BE2C (cell line): ENCODE measurements around the gene MAGEB1.

Source experiments
- DNase-seq: peaks from one replicate; pipeline ENCODE4 v3.0.0-alpha.2; 2020
- H3K27me3 ChIP-seq: fragments of 250-450 bp; sonication (Bioruptor Pico); 2 replicates; pipeline ENCODE4 v1.5.1; 2020; ENCODE audit warnings: mild to moderate bottlenecking
- H3K36me3 ChIP-seq: fragments of 250-450 bp; sonication (Bioruptor Pico); 2 replicates; pipeline ENCODE4 v1.5.1; 2020; ENCODE audit warnings: mild to moderate bottlenecking
- H3K4me1 ChIP-seq: fragments of 250-450 bp; sonication (Bioruptor Pico); 2 replicates; pipeline ENCODE4 v1.5.1; 2020
- H3K4me3 ChIP-seq: 2 replicates; pipeline ENCODE4 v1.5.1; 2011; ENCODE audit warnings: low read depth, low read length
- H3K9me3 ChIP-seq: fragments of 250-450 bp; sonication (Bioruptor Pico); 2 replicates; pipeline ENCODE4 v1.5.1; 2020
- TF ChIP-seq, protein P1 (sequence below): IDR thresholded peaks from 2 replicates; pipeline ENCODE4 v1.5.1; 2012; ENCODE audit warnings: mild to moderate bottlenecking, low read depth, low read length

Gene MAGEB1

DNA sequence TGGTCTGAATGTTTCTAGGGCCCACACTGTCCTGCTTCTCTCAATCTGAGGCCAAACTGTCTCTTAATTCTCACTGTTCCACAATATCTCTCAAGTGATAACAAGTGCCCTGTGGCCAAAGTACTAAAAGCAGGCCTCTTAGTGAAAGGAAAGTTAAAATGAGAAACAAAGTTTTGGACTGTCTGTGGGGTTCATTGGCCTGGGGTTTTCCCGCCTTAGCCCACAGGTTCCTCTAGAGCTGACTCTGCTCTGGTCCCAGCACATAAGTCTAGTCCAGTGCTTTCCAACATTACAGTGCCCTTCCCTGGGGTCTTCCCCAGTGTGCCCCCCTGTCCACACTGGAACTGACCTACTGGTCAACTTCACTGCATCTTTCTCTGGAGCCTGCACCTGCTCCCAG is 6.3 kb downstream of the MAGEB1 start:
- no peak for DNase-seq
- TF ChIP-seq, protein P1, sequence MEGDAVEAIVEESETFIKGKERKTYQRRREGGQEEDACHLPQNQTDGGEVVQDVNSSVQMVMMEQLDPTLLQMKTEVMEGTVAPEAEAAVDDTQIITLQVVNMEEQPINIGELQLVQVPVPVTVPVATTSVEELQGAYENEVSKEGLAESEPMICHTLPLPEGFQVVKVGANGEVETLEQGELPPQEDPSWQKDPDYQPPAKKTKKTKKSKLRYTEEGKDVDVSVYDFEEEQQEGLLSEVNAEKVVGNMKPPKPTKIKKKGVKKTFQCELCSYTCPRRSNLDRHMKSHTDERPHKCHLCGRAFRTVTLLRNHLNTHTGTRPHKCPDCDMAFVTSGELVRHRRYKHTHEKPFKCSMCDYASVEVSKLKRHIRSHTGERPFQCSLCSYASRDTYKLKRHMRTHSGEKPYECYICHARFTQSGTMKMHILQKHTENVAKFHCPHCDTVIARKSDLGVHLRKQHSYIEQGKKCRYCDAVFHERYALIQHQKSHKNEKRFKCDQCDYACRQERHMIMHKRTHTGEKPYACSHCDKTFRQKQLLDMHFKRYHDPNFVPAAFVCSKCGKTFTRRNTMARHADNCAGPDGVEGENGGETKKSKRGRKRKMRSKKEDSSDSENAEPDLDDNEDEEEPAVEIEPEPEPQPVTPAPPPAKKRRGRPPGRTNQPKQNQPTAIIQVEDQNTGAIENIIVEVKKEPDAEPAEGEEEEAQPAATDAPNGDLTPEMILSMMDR = no peak
- no peaks in the 10 kb centered on the region for H3K4me1 ChIP-seq

DNA sequence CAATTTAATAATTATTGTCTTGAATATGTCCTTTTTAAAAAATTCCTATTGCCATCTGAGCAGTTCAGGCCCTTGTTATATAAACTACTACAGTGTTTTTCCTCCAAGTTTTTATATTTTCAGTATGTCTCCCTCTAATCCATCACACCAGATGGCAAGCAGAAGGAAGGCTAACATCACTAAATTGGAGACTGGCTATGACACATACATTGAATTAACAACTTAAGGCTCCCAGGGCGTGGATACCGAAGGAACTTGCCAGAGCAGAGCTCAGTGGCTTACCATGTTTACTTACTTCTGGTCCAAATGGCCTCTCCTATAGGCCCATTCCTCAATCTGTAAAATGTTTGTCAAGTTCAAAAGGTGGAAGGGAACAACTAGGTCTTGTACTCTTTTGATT is 13.0 kb downstream of the MAGEB1 start:
- H3K4me3 ChIP-seq = no peak overlapping the region
- no peaks in the 10 kb centered on the region for H3K36me3 ChIP-seq
- no peak for DNase-seq
- TF ChIP-seq, protein P1 = no peak
- H3K9me3 ChIP-seq = no peaks in the 10 kb centered on the region
- H3K27me3 ChIP-seq = no peaks in the 10 kb centered on the region
- no peaks in the 10 kb centered on the region for H3K4me1 ChIP-seq

More for the DNA sequence above, 6.3 kb downstream of the MAGEB1 start:
- H3K36me3 ChIP-seq = no peaks in the 10 kb centered on the region
- H3K9me3 ChIP-seq = no peaks in the 10 kb centered on the region
- H3K4me3 ChIP-seq = no peak overlapping the region
- H3K27me3 ChIP-seq = no peaks in the 10 kb centered on the region

DNA sequence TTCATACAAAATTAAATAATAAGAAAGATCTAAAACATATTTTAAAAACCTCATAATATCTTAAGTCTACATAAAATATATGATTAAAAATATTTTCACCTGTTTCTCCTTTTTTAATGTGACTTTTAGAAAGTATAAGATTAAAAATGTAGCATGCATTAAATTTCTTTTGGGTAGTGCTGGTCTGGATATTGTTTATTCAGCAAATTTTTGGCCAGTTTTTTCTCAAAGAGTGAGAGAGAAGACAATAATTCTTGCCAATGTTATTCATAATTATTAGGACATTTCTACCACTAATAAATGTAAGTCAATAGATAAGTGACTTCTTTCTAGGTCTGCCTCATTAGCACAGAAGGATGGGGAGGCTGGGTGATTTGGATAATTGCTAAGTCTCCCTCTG is 14.1 kb downstream of the MAGEB1 start:
- H3K9me3 ChIP-seq = no peaks in the 10 kb centered on the region
- TF ChIP-seq, protein P1 = no peak
- no peaks in the 10 kb centered on the region for H3K4me1 ChIP-seq
- no peaks in the 10 kb centered on the region for H3K27me3 ChIP-seq
- DNase-seq = no peak
- no peak overlapping the region for H3K4me3 ChIP-seq
- H3K36me3 ChIP-seq = no peaks in the 10 kb centered on the region

DNA sequence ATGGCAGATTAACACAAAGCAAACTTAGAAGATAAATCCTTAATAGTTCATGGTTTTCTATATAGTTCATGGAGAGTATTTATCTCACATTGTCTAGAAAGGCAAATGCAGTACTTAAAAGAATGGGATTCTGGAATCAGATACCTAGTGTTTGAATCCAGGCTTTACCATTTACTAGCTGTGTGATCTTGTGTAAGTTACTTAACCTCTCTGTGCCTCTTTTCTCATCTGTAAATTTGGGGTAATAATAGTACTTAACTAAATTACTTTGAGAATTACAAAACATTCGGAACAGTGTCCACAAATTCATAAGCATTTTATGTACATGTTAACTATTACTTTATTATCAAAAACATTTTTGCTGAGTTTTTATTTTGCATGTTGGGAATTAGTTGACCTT is 15.8 kb downstream of the MAGEB1 start:
- Histone ChIP-seq H3K27me3 (no peaks in the 10 kb centered on the region), H3K4me3 (no peak overlapping the region), H3K9me3 (no peaks in the 10 kb centered on the region), H3K36me3 (no peaks in the 10 kb centered on the region), H3K4me1 (no peaks in the 10 kb centered on the region)
- no peak for DNase-seq
- TF ChIP-seq, protein P1 = no peak

DNA sequence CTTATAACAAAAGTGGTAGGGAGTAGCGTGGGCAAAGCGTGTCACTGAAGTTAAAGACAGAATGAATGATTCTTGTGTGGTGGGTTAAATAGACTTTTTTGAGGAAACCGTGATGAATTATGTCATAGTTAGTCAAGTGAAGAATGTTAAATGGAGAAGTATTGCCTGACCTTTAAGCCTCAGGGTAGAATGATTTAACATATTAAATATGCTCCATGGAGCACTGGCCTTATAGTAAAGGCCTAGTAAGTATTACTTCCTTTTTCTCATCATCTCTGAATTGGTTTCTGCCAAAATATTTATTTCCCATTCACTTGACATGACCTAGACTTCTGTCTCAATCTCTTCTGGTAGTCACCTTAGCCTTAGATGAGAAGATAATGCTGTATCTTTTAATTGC is 23.7 kb downstream of the MAGEB1 start:
- no peaks in the 10 kb centered on the region for H3K4me1 ChIP-seq
- H3K27me3 ChIP-seq = no peaks in the 10 kb centered on the region
- no peaks in the 10 kb centered on the region for H3K9me3 ChIP-seq
- H3K4me3 ChIP-seq = no peak overlapping the region
- DNase-seq = no peak
- TF ChIP-seq, protein P1 = no peak
- no peaks in the 10 kb centered on the region for H3K36me3 ChIP-seq

DNA sequence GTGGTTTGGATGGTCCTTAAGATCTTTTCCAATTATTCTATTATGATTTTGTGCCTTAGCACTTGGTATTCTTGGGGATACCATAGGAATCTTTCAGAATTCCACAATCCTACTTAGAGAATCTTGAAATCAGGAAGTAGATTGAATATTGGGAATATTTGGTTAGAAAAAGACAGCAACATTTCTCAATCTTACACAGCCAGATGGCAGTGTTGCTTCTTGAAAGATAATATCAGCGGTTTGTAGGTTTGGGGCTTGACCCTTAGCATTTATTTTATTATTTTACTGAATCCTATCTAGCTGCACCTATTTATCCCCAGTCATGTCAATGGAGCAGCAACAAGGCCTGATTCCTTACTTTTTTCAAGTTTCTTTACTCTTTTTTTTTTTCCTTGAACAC is 28.6 kb downstream of the MAGEB1 start:
- Histone ChIP-seq H3K4me1 (no peaks in the 10 kb centered on the region), H3K27me3 (no peaks in the 10 kb centered on the region), H3K9me3 (no peaks in the 10 kb centered on the region), H3K36me3 (no peaks in the 10 kb centered on the region), H3K4me3 (no peak overlapping the region)
- DNase-seq = no peak
- TF ChIP-seq, protein P1 = no peak
